Fibroblast of skin of left quadriceps (primary cell): ENCODE results near the gene PRKCE.

Experiments
- DNase-seq, 2 experiments: peaks; one replicate each; pipeline ENCODE4 v3.0.0-alpha.2; 2013; ENCODE audit warnings: low read depth in 2 of 2

Gene PRKCE

DNA sequence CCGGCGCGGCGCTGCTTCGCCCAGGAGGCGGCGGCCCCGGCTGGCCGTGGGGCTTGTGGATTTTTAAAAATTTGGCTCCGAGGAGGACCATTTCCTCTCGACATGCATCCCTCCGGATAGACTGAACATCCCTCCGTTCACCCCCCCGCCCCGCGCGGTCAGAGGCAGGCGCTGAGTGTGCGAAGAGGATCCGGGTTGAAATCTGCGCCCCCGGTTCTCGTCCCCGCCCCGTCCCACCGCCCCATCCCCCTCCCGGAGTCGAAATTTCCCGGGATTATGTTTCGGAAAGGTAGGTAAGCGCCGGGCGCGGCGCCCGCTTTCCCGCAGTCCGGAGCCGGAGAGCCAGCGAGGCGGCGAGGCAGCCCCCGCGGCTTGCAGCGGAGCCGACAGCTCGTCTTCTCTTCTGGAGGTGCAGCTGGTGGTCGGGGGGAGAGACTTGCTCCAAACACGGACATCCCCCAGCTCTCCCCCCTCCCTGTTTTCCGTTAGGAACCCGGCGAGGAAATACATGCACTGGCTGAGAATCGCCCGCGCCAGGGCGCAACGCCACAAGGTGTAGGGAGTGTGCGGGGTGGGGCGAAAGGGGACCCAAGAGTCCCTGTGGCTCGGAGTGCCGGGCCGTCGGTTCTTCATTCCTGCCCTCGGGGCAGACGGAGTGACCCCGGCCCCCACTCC is at the start of gene PRKCE:
TSS of gene PRKCE (plus strand) at position 261 of the 675 bp plus-strand sequence.
- DNase-seq = no peak

DNA sequence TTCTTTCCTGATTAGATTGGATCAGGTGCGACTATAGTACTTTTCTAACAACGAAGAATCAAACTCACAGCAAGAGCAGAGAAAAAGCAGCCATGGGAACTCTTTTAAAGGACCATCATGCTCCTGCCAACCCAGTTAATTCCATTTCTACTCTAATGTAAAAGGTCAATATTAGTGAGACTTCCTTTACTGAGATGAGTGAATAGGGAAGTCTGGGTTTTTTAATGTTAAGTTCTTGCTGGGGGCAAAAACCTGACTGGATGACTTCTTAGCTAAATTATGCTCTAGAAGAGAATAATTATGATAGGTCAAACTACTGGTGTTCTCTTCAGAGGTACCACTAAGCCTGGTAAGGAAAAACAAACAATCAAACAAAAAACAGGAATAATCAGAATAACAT is 48.9 kb upstream of the PRKCE start:
- DNase-seq = no peak

DNA sequence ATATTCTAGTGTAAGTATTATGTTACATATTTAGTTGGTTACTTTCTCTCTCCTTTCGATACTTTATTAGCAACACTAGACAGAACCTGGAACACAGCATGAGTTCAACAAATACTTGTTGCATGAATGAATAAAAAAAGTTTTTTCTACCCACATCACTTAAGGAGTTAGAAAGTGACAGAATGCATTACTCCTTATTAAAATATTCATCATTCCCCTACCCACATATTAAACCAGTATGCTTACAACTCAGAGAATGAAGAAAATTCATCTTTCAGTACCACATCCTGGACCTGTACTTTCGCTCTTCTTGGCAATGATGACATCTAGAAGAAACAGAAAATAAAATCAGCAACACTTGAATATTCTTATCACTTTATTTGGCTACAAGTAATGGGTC is 46.4 kb upstream of the PRKCE start:
- DNase-seq = no peak

DNA sequence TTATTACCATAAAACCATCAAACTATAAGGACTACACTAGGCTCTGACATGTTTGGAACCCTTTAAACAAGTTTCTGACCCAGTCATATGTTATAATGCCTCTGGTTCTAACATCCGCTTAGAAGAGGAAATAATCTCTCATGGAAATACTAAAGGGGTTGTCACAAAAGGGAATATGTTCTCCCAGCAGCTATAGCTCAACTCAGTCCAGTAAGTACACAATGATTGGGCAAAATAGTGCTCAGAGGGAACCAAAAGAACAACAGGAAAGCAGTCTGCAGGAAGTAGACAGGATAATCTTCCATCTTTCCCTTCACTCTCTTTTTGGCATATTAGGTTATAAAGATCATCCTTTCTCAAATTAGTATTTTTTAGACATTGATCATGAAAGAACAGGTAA is 44.7 kb upstream of the PRKCE start:
- DNase-seq = no peak

DNA sequence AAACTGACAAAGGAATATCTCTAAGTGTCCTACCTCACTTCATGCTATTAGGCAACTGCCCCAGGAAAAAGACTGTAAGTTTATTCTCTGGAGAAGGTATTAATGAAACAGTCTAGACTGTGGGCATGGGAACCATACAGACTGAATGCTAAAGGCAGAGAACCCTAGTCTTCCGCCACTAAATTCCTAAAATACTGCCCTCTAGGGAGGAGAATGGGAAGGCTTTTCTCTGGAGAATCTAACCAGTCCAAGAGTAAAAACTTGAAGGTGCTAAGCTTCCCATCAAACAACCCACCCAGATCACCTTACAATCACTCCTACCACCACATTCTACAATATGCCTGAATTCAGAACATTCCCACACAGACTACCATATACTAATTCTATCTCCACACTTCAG is 43.8 kb upstream of the PRKCE start:
- DNase-seq = no peak

DNA sequence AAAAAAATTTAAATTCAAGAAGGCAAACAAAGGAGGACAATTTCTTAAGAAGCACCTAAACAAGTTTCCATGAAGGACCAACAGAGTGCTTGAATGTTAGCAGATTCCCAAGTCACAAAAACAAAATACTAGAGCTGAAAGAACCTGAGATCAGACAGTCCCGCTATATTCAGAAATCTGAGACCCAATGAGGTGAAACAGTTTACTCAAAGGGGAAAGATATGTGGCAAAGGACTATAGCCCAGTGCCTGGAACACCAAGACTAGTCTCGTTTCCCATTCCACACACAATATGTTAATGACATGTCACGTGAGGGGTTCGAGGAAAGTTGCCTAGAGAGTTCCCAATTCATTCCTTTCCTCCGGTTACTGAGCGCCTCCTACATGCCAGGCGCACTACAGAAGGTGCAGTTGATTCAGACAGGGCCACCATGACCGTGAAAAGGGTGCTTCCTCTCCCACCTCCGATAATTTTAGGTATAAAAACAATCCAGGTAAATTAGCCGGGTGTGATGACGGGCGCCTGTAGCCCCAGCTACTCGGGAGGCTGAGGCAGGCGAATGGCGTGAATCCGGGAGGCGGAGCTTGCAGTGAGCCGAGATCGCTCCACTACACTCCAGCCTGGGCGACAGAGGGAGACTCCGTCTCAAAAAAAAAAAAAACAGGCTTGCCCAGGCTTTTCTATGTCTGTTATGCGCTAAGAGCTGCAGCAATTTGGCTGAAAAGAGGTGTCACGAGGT is 41.0 kb upstream of the PRKCE start:
- peak in 1 of 2 experiments; percentile 22 for DNase-seq

DNA sequence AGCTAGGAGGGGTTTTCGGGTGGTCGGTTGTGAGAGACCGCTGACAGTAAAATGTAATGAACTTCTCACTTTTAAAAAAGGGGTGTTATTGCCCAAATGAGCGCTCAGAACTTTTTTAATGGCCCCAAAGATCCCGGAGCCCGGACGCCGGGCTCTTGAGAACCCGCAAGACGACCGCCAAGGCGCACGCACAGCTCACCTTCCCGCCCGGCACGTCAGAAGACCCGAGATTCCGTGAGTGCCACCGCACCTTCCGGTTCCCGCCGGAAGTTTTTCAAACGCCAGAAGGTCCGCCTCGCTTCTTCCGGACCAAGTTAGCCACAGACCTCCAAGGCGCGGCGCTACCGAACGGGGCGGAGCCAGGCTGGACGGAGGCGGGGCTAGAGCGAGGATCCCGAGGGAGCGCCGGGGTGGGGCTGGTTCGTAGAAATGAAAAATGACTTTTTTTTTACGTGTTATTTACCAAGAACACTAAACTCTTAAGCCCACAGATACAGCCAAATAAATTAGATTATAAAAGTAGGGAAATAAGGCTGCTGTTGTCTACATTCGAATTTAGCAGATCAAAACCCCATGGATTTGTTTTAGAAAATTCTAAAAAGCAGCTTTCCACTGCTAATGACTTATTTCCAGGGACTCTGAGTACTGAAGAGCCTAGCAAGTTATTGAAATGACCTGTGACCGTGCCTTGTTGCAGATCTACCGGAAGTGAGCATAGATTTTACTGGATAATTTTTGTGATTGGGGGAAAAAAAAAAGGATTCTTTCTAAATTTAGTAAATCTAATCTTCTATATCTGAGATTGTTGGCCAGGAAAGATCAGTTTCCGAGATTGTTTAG is 40.2 kb upstream of the PRKCE start, which contains the start of gene SRBD1:
TSS of gene SRBD1 (minus strand) at position 248 of the 840 bp plus-strand sequence. CDS start 5,826 bp downstream, outside the sequence.
- peak; percentile 75 to 81 for DNase-seq

DNA sequence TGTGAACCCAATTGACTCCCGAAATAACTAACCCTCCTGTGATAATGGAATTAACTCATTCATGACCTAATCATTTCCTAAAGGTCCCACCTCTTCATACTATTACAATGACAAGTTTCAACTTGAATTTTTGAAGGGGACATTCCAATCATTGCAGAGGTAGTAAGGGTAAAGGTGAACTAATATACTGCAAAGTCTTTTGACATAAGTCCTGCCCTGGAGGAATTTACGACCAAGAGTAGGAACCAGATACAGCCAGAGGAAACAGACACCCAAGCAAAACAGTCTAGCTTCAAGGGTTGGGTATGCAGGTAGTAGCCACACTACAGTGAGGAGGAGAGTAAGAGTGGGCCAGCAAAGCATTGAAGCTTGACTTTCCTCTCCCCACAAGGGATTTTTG is 39.2 kb upstream of the PRKCE start:
- DNase-seq = no peak

DNA sequence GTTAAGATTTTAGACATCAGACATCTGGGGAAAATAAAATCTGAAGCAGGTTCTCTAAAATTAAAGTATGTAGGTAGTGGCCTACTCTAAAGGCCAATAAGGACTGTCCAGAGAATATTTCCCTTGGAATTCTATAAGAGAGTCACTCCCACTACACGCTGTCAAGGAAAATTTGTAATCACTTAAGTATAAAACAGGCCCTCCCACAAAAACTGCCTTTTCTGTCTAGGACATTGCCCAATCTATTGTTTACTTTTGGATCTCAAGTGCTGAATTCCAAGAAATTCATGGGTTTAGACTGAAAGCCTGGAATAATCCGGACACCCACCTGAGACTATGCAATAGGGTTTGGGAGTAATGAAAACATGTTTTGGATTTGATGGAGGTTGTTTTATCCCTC is 38.7 kb upstream of the PRKCE start:
- DNase-seq = no peak

DNA sequence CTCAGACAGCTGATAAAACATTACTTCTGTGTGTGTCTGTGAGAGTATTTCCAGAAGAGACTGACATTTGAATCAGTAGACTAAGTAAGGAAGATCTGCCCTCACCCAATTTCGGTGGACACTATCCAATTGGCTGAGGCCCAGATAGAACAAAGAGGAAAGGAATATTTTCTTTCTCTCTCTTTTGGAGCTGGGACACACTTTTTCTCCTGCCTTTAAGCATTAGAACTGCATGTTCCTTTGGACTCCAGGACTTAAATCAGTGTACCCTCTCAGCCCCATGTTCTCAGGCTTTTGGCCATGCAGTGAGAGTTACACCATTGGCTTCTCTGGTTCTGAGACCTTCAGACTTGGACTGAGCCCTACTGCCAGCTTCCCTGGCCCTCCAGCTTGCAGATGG is 37.1 kb upstream of the PRKCE start:
- DNase-seq = no peak

DNA sequence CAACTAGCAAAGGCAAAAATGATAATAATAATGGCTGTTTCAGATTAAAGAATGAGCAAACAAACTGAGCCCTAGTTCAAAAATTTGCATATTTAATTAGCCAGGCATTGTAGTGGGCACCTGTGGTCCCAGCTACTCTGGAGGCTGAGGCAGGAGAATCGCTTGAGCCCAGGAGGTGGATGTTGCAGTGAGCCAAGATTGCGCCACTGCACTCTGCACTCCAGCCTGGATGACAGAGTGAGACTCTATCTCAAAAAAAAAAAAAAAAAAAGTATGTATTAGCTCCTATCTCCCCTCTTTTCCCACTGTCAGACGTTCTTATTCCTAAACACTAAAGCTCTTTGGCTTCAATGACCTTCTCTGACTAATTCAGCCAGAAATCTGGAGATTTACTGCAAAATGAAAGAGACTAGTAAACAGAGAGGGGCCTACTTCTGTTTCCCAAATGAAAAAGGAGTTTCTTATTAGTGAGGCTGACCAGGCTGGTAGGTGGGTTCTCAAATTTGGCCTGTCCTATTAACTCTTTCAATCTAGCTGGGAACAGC is 36.5 kb upstream of the PRKCE start:
- no peak for DNase-seq

DNA sequence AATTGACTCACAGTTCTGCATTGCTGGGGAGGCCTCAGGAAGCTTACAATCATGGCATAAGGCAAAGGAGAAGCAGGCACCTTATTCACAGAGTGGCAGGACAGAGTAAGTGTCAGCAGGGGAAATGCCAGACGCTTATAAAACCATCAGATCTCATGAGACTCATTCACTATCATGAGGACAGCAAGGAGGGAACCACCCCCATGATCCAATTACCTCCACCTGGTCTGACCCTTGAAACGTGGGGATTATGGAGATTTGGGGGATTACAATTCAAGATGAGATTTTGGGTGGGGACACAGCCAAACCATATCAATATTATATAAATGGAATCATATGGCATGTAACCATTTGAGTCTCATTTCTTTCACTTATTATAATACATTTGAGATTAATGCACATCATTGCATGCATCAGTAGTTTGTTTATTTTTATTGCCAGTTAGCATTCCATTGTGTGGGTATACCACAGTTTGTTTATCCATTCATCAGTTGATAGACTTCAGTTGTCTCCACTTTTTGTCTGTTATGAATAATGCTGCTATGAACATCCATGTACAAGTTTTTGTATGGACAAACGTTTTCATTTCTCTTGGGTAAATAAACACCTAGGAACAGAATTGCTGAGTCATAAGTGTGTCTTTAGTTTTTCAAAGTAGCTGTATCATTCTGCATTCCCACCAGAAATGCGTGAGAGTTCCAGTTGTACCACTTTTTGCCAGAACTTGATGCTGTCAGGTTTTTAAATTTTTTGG is 34.6 kb upstream of the PRKCE start:
- no peak for DNase-seq

DNA sequence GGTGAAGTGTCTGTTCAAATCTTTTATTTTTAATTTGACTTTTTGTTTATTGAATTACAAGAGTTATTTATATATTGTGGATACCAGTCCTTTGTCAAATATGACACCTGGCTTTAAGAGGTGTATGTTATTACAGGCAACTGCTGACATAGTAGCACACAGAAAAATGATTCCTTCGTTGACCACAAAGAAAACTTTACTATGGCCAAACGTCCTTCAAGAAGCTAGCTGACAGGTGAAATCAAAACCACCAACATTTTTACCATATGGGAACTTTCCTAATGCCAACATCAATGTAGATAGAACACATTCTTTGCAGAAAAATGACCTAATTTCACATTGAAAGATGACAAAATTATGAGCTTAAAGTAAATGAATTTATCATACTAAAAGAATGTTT is 34.0 kb upstream of the PRKCE start:
- no peak for DNase-seq

DNA sequence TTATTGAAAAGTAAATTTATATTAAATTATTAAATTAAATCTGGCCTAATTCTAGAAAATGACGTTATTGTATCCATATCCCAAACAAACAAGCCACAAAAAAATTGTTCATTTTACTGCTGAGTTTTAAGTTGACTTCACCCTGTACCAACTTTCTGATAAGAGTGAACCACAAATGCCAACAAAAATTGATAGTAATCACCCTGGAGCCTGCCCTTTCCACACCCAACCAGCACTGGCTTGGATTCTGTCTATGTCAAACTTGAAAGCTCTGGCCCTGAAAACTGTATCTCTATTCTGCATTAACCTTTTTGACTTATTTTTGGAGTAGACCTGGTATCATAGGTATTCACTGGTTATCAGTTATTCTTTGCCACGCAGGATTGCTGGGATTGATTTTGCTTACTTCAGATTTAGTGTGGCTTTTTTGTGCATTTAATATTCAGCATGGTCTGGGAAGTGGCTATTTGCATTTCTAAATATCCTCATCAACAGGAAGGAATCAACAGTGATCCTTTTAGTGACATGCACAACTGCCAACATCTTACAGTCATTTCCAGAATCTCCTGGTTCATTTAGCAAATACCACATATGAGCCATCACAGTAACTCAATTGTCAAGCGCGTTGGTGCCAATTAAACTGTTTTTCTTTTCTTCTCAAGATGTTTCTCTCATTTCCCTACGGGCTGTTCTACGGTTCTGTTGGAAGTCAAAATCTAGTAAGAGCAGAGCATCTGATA is 29.0 kb upstream of the PRKCE start:
- no peak for DNase-seq

DNA sequence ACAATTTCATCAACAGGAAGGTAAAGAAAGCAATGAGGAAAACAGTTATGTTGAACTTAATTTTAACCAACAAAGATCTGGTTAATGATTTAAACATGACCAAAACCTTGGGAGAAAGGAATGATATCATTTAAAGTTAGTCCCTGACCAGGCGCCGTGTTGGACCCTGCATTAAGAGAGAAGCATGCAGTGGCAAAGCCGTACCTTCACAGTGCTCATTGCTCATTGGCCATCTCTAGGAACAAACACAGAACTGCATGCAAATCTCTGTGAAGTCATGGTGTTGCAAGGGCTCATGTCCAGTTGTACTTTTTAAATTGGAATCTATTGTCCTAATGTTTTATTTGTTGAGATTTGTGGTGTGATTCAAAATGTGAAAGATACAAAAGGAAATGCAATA is 28.4 kb upstream of the PRKCE start:
- DNase-seq = no peak

DNA sequence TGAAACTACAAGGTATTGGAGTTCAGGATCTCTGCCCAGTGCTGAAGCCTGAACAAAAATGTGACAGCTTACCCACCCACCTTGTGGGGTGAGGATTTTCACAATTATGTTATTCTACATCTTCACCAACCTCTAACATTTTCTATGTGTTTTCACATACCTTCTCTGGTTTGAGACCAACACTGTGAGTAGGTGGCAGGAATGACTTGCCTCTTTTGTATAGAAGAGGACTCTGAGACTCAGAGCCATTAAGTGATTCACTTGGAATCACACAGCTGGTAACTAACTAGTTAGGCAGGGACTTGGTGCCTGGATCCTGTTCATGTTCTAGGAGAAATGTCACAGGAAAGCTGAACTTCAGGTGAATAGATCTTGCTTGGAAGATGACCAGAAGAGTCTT is 25.7 kb upstream of the PRKCE start:
- DNase-seq = no peak

DNA sequence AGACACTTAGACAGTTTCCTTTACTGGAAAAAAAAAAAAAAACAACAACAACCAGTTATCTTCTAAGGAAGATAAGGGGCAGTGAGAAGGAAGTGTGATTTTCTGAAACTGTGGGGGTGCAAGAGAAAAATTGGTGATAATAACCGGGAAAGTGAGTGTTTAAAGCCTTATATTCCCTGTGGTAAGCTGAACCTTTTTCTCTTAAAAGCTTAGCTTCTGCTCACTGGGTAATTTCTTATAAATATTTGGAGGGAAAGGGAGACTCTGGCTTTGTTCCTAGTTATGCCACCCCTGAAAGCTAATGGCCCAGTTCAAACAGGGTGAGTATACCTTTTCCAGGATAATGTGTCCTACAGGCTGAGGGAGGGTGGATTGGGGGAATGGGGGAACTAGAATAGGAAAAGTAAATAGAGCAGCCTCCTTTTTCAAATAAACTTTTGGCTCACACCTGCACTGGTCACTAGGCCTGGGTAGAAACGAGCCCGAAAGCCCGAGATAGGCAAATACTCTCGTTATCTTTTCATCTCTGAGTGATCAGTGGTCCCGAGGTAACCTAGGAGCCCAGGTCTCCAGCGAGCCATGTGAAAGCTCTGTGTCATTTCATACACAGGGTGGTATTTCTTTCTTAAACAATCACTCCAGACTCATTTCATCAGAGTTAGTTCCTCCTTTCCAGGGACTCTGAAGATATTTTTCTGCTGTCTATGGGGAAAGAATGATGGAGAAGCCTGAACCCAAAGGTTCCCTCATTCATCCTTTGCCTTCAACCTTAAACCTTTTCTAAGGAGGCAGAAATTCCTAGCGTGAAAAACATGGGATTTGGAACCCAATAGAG is 24.9 kb upstream of the PRKCE start:
- no peak for DNase-seq

DNA sequence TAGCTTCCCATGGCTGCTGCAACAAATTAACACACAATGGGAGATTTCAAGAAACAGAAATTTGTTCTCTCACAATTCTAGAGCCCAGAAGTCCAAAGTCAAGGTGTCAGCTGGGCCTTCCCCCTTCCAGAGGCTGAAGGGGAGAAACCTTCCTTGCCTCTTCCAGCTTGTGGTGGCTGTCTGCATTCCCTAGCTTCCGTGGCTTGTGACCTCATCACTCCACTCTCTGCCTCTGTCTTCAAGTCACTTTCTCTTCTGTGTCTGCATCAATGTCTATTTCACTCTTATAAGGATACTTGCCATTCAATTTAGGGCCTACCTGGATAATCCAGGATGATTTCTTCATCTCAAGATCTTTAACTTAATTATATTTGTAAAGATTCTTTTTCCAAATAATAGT is 23.6 kb upstream of the PRKCE start:
- DNase-seq = no peak

DNA sequence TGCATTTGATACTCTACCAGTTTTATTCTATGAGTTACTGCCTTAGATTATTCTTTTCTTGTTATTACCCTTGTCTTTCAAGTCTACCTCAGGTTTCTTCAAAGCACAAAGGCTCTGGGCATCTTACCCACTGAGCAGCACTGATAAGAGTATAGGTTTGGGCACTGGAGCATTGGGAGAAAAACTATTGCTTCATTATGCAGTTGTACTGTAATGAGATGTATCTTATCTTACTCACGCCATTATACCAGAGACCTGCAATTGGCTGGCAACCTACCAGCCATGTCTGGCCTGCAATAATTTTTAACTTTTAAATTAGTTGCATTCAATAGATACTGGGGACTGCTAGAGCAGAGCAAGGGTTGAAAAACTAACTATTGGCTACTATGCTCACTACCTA is 21.5 kb upstream of the PRKCE start:
- DNase-seq = no peak

DNA sequence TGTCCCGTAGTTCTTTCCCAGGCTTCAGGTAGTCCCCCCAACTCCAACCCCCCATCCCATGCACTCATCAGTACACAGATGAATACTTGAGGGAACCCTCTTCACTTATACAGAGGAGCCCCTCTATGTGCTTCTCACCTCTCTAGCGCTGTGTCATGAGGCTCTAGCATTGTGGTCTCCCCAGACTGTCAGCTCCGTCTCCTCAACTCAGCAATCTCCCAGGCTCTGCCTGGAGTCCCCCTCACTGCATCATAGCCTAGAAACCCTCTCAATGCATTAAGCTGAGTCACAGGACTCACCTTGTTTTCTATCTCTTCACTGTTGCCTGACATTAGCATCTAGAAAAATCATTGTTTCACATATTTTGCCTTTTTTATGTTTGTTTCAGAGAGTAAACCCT is 20.2 kb upstream of the PRKCE start:
- DNase-seq = no peak
